ENCODE results near the gene CPSF3. TPM values are rescaled to one million over a fixed set of nuclear protein-coding genes. Genes with fewer than 3 reads are reported as not detected.

Gene CPSF3
- total RNA-seq, 1 experiment from 2014 or later, result 68.5 TPM

DNA sequence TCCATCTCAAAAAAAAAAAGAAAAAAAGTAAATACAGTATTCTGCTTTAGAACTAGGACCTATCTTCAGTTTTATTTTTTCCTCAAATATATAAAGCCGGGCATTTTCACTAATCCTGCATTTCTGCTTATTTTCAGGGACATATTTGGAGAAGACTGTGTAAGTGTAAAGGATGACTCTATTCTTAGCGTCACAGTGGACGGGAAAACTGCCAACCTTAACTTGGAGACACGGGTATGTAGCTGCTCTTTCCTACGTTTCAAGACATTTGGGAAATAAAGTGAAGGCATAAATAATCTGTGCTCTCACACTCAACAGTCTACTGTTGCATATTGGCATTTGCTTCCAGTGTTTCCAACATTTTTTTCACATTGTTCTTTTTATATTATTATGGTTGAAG lies 47.8 kb downstream of the CPSF3 start:
- H4K20me1 ChIP-seq (ENCODE audit: insufficient read depth), result no peaks in the 10 kb centered on the region
- ATAC-seq (no peak), DNase-seq (ENCODE audit: low read depth, low spot score) (no peak)
- POLR2A ChIA-PET, result no interaction called here
- H3K4me2 ChIP-seq (ENCODE audit: low read length), result no peak overlapping the region
- CTCF ChIA-PET, result no interaction called here
- no peak overlapping the region for H3K27ac ChIP-seq (ENCODE audit: low read depth, low read length)
- no TSS peak for BruUV-seq (replicated peaks)
- H3K36me3 ChIP-seq (ENCODE audit: control insufficient read depth in 1 of 2, insufficient read depth in 2 of 2, low read length in 2 of 2), result peaks cover 8 to 10% of the 10 kb centered on the region in 2 experiments; a peak in 3 of 4 replicates
- no peaks in the 10 kb centered on the region for H3K9me2 ChIP-seq (ENCODE audit: insufficient read depth)
- RAD21 ChIA-PET (ENCODE audit: low non-redundant PET in 1 of 2, low total read pairs in 2 of 2, uncharacterized antibody in 2 of 2, unreplicated experiment in 2 of 2), result no interaction called here
- H3K27me3 ChIP-seq (ENCODE audit: insufficient read depth, low read length), result no peaks in the 10 kb centered on the region
- H3K9me3 ChIP-seq (ENCODE audit: control insufficient read depth in 1 of 2, insufficient read depth in 1 of 2, low read depth in 1 of 2, low read length in 2 of 2), result no peaks in the 10 kb centered on the region
- no peak overlapping the region for H2AFZ ChIP-seq (ENCODE audit: low read depth, low read length, poor library complexity, severe bottlenecking)
- H3K79me2 ChIP-seq (ENCODE audit: insufficient read depth, low read length), result peaks cover 4% of the 10 kb centered on the region; the same call in 1 of the 2 replicates
- H3K9ac ChIP-seq (ENCODE audit: low read length), result no peak overlapping the region
- H3K4me3 ChIP-seq (replicated peaks in 1 of 2; ENCODE audit: low read depth in 1 of 2, low read length in 2 of 2), result no peak overlapping the region
- TF ChIP-seq EZH2 (IDR thresholded peaks at IDR 0.05) (no peak), ZBTB33 (IDR thresholded peaks at IDR 0.05; ENCODE audit: extremely low read depth, insufficient replicate concordance, low read length) (no peak), SRF (IDR thresholded peaks at IDR 0.05; ENCODE audit: low read depth) (no peak), EGR1 (IDR thresholded peaks at IDR 0.05; ENCODE audit: low read depth) (no peak)
- TF ChIP-seq, protein P1, sequence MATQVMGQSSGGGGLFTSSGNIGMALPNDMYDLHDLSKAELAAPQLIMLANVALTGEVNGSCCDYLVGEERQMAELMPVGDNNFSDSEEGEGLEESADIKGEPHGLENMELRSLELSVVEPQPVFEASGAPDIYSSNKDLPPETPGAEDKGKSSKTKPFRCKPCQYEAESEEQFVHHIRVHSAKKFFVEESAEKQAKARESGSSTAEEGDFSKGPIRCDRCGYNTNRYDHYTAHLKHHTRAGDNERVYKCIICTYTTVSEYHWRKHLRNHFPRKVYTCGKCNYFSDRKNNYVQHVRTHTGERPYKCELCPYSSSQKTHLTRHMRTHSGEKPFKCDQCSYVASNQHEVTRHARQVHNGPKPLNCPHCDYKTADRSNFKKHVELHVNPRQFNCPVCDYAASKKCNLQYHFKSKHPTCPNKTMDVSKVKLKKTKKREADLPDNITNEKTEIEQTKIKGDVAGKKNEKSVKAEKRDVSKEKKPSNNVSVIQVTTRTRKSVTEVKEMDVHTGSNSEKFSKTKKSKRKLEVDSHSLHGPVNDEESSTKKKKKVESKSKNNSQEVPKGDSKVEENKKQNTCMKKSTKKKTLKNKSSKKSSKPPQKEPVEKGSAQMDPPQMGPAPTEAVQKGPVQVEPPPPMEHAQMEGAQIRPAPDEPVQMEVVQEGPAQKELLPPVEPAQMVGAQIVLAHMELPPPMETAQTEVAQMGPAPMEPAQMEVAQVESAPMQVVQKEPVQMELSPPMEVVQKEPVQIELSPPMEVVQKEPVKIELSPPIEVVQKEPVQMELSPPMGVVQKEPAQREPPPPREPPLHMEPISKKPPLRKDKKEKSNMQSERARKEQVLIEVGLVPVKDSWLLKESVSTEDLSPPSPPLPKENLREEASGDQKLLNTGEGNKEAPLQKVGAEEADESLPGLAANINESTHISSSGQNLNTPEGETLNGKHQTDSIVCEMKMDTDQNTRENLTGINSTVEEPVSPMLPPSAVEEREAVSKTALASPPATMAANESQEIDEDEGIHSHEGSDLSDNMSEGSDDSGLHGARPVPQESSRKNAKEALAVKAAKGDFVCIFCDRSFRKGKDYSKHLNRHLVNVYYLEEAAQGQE (IDR thresholded peaks at IDR 0.05; ENCODE audit: low read depth), result no peak
- H3K4me1 ChIP-seq (ENCODE audit: control insufficient read depth in 1 of 2, insufficient read depth in 2 of 2, low read length in 2 of 2), result peaks cover 5 to 18% of the 10 kb centered on the region in 2 experiments; a peak in 3 of 4 replicates
- intact Hi-C loops (cut with micrococcal nuclease), result loop anchor here (10.0 kb wide), 1 partner anchor 326 kb away; no protein-coding TSS in a partner anchor

All from HCT116 (cell line).